ENCODE measurements around the gene LFNG. TPM values are rescaled to one million over a fixed set of nuclear protein-coding genes. Genes with fewer than 3 reads are reported as not detected.

LFNG gene
- total and polyA plus RNA-seq, 10 donors = 21.2 to 47.4 (median 34.0) TPM

DNA sequence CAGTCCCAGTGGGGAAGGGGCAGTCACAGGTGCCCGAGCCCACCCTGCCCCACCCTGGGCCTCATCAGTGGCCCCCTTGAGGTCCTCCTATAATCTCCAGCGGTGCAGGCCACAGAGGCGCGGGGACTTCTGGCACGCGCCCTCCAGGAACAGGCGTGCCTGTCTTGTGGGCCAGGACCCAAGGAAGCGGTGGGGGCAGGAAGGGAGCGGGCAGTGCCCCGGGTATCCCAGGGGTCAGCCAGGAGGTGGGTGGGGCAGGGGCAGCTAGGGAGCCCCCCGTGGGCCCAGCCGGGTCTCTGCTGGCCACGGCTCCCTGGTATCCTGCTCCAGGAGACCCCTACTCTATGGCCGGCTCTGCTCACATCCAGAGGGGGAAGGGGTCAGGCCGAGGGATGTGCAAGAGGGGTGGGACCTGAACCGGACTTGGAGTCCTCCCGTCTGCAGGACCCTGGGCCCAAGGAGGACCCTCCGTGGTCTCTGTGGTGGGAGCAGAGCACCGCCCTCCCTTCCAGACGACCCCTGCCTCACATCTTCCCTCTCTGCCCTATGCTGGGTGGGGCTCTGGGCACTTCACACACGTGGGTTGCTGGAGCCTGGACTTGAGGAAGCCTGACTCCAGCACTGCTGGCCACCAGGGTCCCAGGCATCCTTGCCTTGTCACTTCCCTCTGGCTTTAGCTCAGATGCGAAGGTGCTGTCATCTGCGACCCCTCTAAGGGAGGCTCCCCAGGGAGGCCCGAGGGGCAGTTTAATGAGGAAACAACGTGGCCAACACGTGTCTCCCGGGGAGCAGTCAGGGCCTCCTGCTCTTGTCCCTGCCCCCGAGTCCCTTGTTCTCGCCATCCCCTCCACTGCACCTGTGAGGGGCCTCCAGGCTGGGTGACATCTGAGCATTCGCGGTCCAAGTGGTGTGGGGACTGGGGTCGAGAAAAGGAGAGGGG is 25.1 kb upstream of the LFNG start:
- no peak overlapping the region for H3K27ac ChIP-seq
- H3K36me3 ChIP-seq = no peaks in the 10 kb centered on the region
- no peak overlapping the region for H3K4me3 ChIP-seq
- no peaks in the 10 kb centered on the region for H3K9me3 ChIP-seq
- DNase-seq = no peak
- intact Hi-C loops (cut with DNase I; ENCODE audit: low total_unique reads) = no loop called here
- TF ChIP-seq POLR2AphosphoS5 (IDR thresholded peaks at IDR 0.05) (peak in 1 of 3 donors; percentile 25), POLR2A (IDR thresholded peaks at IDR 0.05) (no peak)
- H3K4me1 ChIP-seq = peaks cover 0 to 42% (median 19%) of the 10 kb centered on the region in 6 donors
- peaks cover 0 to 55% (median 9%) of the 10 kb centered on the region in 7 donors for H3K27me3 ChIP-seq (replicated peaks in 1 of 7)
- 45 to 68% (median 51%) methylated on average over 16 to 32 of the region's 32 CpGs for WGBS, 5 donors

- Histone ChIP-seq H3K27me3 (replicated peaks in 1 of 7) (peaks cover 0 to 55% (median 9%) of the 10 kb centered on the region in 7 donors), H3K4me1 (peaks cover 0 to 31% (median 14%) of the 10 kb centered on the region in 6 donors)
Measured at GRCh38 chr7:2495418-2496299, 23.9 kb upstream of the LFNG start.

DNA sequence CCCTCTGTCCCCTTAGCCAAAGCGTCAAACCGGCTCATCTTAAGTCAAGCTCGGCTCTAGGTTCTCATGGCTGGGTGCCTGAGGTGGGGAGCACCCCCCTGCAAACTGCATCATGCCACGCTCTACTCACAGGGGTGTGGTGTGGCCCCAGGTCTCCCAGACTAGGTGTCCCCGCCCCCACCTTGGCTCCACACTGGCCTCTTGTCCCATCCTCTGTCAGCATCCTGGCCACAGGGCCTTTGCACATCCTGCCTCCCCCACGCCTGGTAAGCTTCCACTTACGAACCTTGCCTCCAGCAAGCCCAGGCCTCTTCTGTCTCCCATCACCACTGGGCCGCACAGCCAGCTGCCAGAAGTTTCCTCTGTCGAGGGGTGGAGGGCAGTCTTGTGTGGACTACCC is 23.2 kb upstream of the LFNG start:
- 89 to 96% (median 90%) methylated on average over 8 to 9 of the region's 9 CpGs for whole genome bisulfite sequencing, 5 donors
- TF ChIP-seq POLR2AphosphoS5 (IDR thresholded peaks at IDR 0.05) (no peak), CTCF (IDR thresholded peaks at IDR 0.05 in 8 of 11, conservative IDR thresholded peaks at IDR 0.05 in 3 of 11) (no peak), POLR2A (IDR thresholded peaks at IDR 0.05) (no peak)
- no peaks in the 10 kb centered on the region for H3K36me3 ChIP-seq
- H3K27ac ChIP-seq = no peak overlapping the region
- DNase-seq = no peak
- no peaks in the 10 kb centered on the region for H3K9me3 ChIP-seq
- peaks cover 0 to 55% (median 9%) of the 10 kb centered on the region in 7 donors for H3K27me3 ChIP-seq (replicated peaks in 1 of 7)
- peaks cover 0 to 31% (median 14%) of the 10 kb centered on the region in 6 donors for H3K4me1 ChIP-seq
- intact Hi-C loops (cut with DNase I; ENCODE audit: low total_unique reads) = no loop called here
- no peak overlapping the region for H3K4me3 ChIP-seq

More at GRCh38 chr7:2495418-2496299, 23.9 kb upstream of the LFNG start:
- no peak overlapping the region for H3K4me3 ChIP-seq
- intact Hi-C loops (cut with DNase I; ENCODE audit: low total_unique reads) = no loop called here
- H3K27ac ChIP-seq = no peak overlapping the region
- 79 to 90% (median 88%) methylated on average over 20 to 25 of the region's 25 CpGs for WGBS, 5 donors
- H3K9me3 ChIP-seq = no peaks in the 10 kb centered on the region
- no peaks in the 10 kb centered on the region for H3K36me3 ChIP-seq
- no peak for DNase-seq
- TF ChIP-seq POLR2A (IDR thresholded peaks at IDR 0.05) (no peak), CTCF (IDR thresholded peaks at IDR 0.05 in 8 of 11, conservative IDR thresholded peaks at IDR 0.05 in 3 of 11) (no peak), POLR2AphosphoS5 (IDR thresholded peaks at IDR 0.05) (no peak)

GRCh38 chr7:2497065-2497464 is 22.5 kb upstream of the LFNG start:
- no peak for DNase-seq
- peaks cover 0 to 31% (median 14%) of the 10 kb centered on the region in 6 donors for H3K4me1 ChIP-seq
- WGBS, 5 donors = 87 to 98% (median 93%) methylated on average over 3 of the region's 3 CpGs
- no peaks in the 10 kb centered on the region for H3K36me3 ChIP-seq
- peaks cover 0 to 55% (median 9%) of the 10 kb centered on the region in 7 donors for H3K27me3 ChIP-seq (replicated peaks in 1 of 7)
- H3K4me3 ChIP-seq = no peak overlapping the region
- TF ChIP-seq POLR2A (IDR thresholded peaks at IDR 0.05) = no peak
- TF ChIP-seq POLR2AphosphoS5 (IDR thresholded peaks at IDR 0.05) = no peak
- TF ChIP-seq CTCF (IDR thresholded peaks at IDR 0.05 in 8 of 11, conservative IDR thresholded peaks at IDR 0.05 in 3 of 11) = no peak
- no peaks in the 10 kb centered on the region for H3K9me3 ChIP-seq
- intact Hi-C loops (cut with DNase I; ENCODE audit: low total_unique reads) = no loop called here
- no peak overlapping the region for H3K27ac ChIP-seq

Data from spleen (tissue), 11 donors.